ENCODE results near the gene SUPT6H. TPM values are rescaled to one million over a fixed set of nuclear protein-coding genes. Genes with fewer than 3 reads are reported as not detected.

The SUPT6H gene
- total and polyA plus RNA-seq, 2 donors (not counting 1 experiment from before 2014, with no cell fraction given) = 35.8 to 110 TPM

- intact Hi-C loops (cut with micrococcal nuclease) = loop anchor here (1.0 to 5.0 kb wide), 2 partner anchors 23 to 33 kb away; partner anchors contain the start of genes RAB34 and RPL23A
- Mint-ChIP-seq H3K4me1 (peaks cover 42% of the 10 kb centered on the region), H3K27me3 (no peaks in the 10 kb centered on the region), H3K4me3 (no peak overlapping the region), H3K9me3 (ENCODE audit: insufficient read depth) (no peaks in the 10 kb centered on the region), H3K27ac (peak overlapping the region; percentile 67)
- H3K4me3 ChIP-seq (ENCODE audit: control extremely low read depth in 1 of 5, extremely low read depth in 1 of 5, insufficient read depth in 1 of 5, low read depth in 2 of 5, low read length in 4 of 5) = no peak overlapping the region
- peak overlapping the region in 1 of 2 donors; percentile 41 for H3K27ac ChIP-seq (ENCODE audit: low read length in 2 of 2)
- peak; percentile 97 for ATAC-seq (ENCODE audit: low read depth)
- H3K4me1 ChIP-seq (ENCODE audit: control insufficient read depth in 2 of 2, insufficient read depth in 2 of 2, low read length in 2 of 2) = peaks cover 32 to 34% of the 10 kb centered on the region in 2 donors
- CTCF ChIA-PET = interaction anchor here (0.6 to 18.9 kb wide), 21 partner anchors 9 to 215 kb away, joined by 3 to 1020 read pairs (median 4); partner anchors contain the start of genes BLTP2, DHRS13, FLOT2 and NEK8
- peak overlapping the region; percentile 20 for H3K4me2 ChIP-seq (replicated peaks; ENCODE audit: low read depth, low read length, poor library complexity, severe bottlenecking)
- TF ChIP-seq EZH2 (IDR thresholded peaks at IDR 0.05; ENCODE audit: borderline replicate concordance, insufficient read depth, low read depth, low read length, poor library complexity, severe bottlenecking) = no peak
- TF ChIP-seq, protein P1, sequence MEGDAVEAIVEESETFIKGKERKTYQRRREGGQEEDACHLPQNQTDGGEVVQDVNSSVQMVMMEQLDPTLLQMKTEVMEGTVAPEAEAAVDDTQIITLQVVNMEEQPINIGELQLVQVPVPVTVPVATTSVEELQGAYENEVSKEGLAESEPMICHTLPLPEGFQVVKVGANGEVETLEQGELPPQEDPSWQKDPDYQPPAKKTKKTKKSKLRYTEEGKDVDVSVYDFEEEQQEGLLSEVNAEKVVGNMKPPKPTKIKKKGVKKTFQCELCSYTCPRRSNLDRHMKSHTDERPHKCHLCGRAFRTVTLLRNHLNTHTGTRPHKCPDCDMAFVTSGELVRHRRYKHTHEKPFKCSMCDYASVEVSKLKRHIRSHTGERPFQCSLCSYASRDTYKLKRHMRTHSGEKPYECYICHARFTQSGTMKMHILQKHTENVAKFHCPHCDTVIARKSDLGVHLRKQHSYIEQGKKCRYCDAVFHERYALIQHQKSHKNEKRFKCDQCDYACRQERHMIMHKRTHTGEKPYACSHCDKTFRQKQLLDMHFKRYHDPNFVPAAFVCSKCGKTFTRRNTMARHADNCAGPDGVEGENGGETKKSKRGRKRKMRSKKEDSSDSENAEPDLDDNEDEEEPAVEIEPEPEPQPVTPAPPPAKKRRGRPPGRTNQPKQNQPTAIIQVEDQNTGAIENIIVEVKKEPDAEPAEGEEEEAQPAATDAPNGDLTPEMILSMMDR (IDR thresholded peaks at IDR 0.05) = peak; percentile 100
- POLR2A ChIA-PET = interaction anchor here (0.6 to 16.2 kb wide), 10 partner anchors 9 to 203 kb away, joined by 3 to 511 read pairs (median 6); partner anchors contain the start of genes FLOT2, NEK8, PROCA1 and RPL23A
- H3K79me2 ChIP-seq (ENCODE audit: control insufficient read depth, insufficient read depth, low read length) = peaks cover 53% of the 10 kb centered on the region
- H4K20me1 ChIP-seq (ENCODE audit: control insufficient read depth, insufficient read depth, low read length, poor library complexity, severe bottlenecking) = peaks cover 70% of the 10 kb centered on the region
- no peak overlapping the region for H3K9ac ChIP-seq (ENCODE audit: low read length)
- peak; percentile 93 for DNase-seq
- no peaks in the 10 kb centered on the region for H3K27me3 ChIP-seq (replicated peaks in 1 of 4; ENCODE audit: control extremely low read depth in 1 of 4, control insufficient read depth in 3 of 4, insufficient read depth in 4 of 4, low read length in 3 of 4)
- peaks cover 0 to 63% of the 10 kb centered on the region in 2 experiments for H3K36me3 ChIP-seq (replicated peaks in 1 of 2; ENCODE audit: control extremely low read depth in 1 of 2, control insufficient read depth in 1 of 2, extremely low read depth in 1 of 2, insufficient read depth in 2 of 2, low read length in 1 of 2)
- H3K9me3 ChIP-seq (ENCODE audit: control extremely low read depth in 1 of 3, control insufficient read depth in 2 of 3, insufficient read depth in 1 of 3, low read length in 2 of 3) = no peaks in the 10 kb centered on the region
- WGBS (ENCODE audit: insufficient coverage) = 53% methylated on average over 18 of the region's 20 CpGs
- no peak overlapping the region for H2AFZ ChIP-seq (ENCODE audit: insufficient read depth, low read depth, low read length, poor library complexity, severe bottlenecking)
These were observed 88.4 kb downstream of the SUPT6H start for GRCh38 chr17:28750178-28751047.
